Ishikawa (cell line): Measurements from ENCODE around the gene DMWD.

Source experiments
- CEBPB ChIP-seq: IDR thresholded peaks from 2 replicates; pipeline ENCODE4 v1.6.1; 2012
- CREB1 ChIP-seq: IDR thresholded peaks from 2 replicates; pipeline ENCODE4 v1.6.1; 2012; ENCODE audit warnings: low read depth
- EGR1 ChIP-seq: IDR thresholded peaks from 2 replicates; pipeline ENCODE4 v1.6.1; 2012
- EP300 ChIP-seq: IDR thresholded peaks from 2 replicates; pipeline ENCODE4 v1.6.1; 2012; ENCODE audit warnings: borderline replicate concordance
- FOXM1 ChIP-seq: IDR thresholded peaks from 2 replicates; pipeline ENCODE4 v1.6.1; 2012; ENCODE audit warnings: low read depth, borderline replicate concordance
- MAX ChIP-seq: IDR thresholded peaks from 2 replicates; pipeline ENCODE4 v1.6.1; 2012
- NFIC ChIP-seq: IDR thresholded peaks from 2 replicates; pipeline ENCODE4 v1.6.1; 2012
- RAD21 ChIP-seq: IDR thresholded peaks from 2 replicates; pipeline ENCODE4 v1.6.1; 2012; ENCODE audit warnings: low read depth
- REST ChIP-seq: IDR thresholded peaks from 2 replicates; pipeline ENCODE4 v1.6.1; 2012; ENCODE audit warnings: low read depth, mild to moderate bottlenecking
- TAF1 ChIP-seq: IDR thresholded peaks from 2 replicates; pipeline ENCODE4 v1.6.1; 2012; ENCODE audit warnings: low read depth, mild to moderate bottlenecking
- TCF12 ChIP-seq: IDR thresholded peaks from 2 replicates; pipeline ENCODE4 v1.6.1; 2012; ENCODE audit warnings: low read depth
- TEAD4 ChIP-seq: IDR thresholded peaks from 2 replicates; pipeline ENCODE4 v1.6.1; 2012
- USF1 ChIP-seq: IDR thresholded peaks from 2 replicates; pipeline ENCODE4 v1.6.1; 2012
- YY1 ChIP-seq: IDR thresholded peaks from 2 replicates; pipeline ENCODE4 v1.6.1; 2012; ENCODE audit warnings: low read depth
- ZBTB7A ChIP-seq: IDR thresholded peaks from 2 replicates; pipeline ENCODE4 v1.6.1; 2012; ENCODE audit warnings: low read depth

The DMWD gene

GRCh38 chr19:45827459-45828093, 34.9 kb upstream of the DMWD start:
- TF ChIP-seq TCF12 = no peak
- TF ChIP-seq YY1 = no peak
- TF ChIP-seq REST = no peak
- TF ChIP-seq NFIC = no peak
- TF ChIP-seq EGR1 = no peak
- TF ChIP-seq ZBTB7A = no peak
- no peak for TF ChIP-seq FOXM1
- no peak for TF ChIP-seq EP300
- no peak for TF ChIP-seq TEAD4
- no peak for TF ChIP-seq USF1
- no peak for TF ChIP-seq CREB1
- TF ChIP-seq TAF1 = no peak
- TF ChIP-seq CEBPB = no peak
- TF ChIP-seq RAD21 = no peak

- TF ChIP-seq MAX (no peak), TCF12 (no peak), EP300 (no peak)
Measured at GRCh38 chr19:45826934-45827333, 34.3 kb upstream of the DMWD start.

- TF ChIP-seq USF1 (no peak), CEBPB (no peak), TEAD4 (no peak), NFIC (no peak), YY1 (no peak), TCF12 (no peak), FOXM1 (no peak), EGR1 (no peak), TAF1 (no peak), REST (no peak), RAD21 (no peak), MAX (no peak), ZBTB7A (no peak), CREB1 (no peak), EP300 (no peak)
Measured at GRCh38 chr19:45825917-45826893, 33.6 kb upstream of the DMWD start.

- TF ChIP-seq TAF1 (no peak), ZBTB7A (no peak), FOXM1 (no peak), NFIC (no peak), RAD21 (no peak), TCF12 (no peak), EGR1 (no peak), USF1 (no peak), EP300 (no peak), CREB1 (no peak), MAX (no peak), REST (no peak), YY1 (no peak)
Measured at GRCh38 chr19:45825263-45825605, 32.6 kb upstream of the DMWD start.
